IMR-90 (cell line): Measurements from ENCODE around the gene CNNM3.

Source experiments
- CTCF ChIP-seq: conservative IDR thresholded peaks from 2 replicates; pipeline ENCODE4 v1.5.1; 2012; ENCODE audit warnings: mild to moderate bottlenecking, low read depth, low read length, improper control_type of control experiment
- POLR2A ChIP-seq: IDR thresholded peaks from 2 replicates; pipeline ENCODE4 v1.6.1; 2012; ENCODE audit warnings: mild to moderate bottlenecking, low read depth, low read length

DNA sequence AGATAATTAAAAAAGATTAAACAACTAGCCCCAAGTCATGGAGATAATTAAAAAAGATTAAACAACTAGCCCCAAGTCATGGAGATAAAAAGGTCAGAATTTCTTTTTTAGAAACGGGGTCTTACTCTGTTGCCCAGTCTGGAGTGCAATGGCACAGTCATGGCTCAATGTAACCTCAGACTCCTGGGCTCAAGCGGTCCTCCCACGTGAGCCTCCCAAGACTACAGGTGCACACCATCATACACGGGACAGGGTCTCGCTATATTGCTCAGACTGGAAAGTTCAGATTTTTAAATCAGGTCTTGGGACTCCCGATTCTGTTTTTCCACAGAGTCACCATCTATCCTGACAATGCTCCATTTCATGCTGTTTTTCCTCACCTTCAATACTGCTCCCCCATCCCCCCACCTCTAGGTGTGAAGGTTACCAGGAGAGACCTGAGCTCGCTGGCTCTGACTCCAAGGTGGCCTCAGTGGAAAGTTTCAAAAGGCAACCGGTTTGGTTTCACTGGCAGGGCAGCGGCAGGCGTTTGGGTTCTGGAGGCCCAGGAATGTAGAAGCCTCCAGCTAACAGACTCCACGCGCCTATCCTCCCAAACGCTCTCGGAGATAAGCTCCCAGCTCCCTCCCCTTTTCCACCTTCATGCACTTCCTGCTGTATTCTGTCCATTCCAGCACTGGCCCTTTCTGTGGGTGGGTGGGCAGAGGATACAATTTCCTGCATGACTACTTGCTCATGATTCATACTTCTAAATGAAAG is 56.7 kb downstream of the CNNM3 start:
- TF ChIP-seq CTCF (no peak), POLR2A (no peak)
